Breast epithelium (tissue), 4 donors: ENCODE results near the gene HSPA12A. TPM values are rescaled to one million over a fixed set of nuclear protein-coding genes. Genes with fewer than 3 reads are reported as not detected.

Experiments
- DNase-seq, 2 donors: peaks; one replicate each; pipeline ENCODE4 v3.0.0-alpha.2; 2019; ENCODE audit warnings: low spot score in 2 of 2
- H3K27ac ChIP-seq, 2 donors: fragments of 200-600 bp; sonication (generic) in 1 of 2; one replicate each; pipeline ENCODE4 v1.5.1; 2016 to 2019; ENCODE audit warnings: mild to moderate bottlenecking in 1 of 2
- H3K27me3 ChIP-seq, 2 donors: fragments of 200-600 bp; sonication (generic) in 1 of 2; one replicate each; pipeline versions ENCODE4 v1.5.1 to v1.6.0; 2017 to 2019; ENCODE audit warnings: control low read depth in 1 of 2, mild to moderate bottlenecking in 1 of 2
- H3K36me3 ChIP-seq: fragments of 200-600 bp; one replicate; pipeline ENCODE4 v1.5.1; 2019
- H3K4me1 ChIP-seq, 2 donors: fragments of 200-600 bp; sonication (generic); one replicate each; pipeline ENCODE4 v1.5.1; 2016 to 2019; ENCODE audit warnings: control low read depth in 1 of 2
- H3K4me3 ChIP-seq, 3 donors: fragments of 200-600 bp; sonication (generic); 1 replicate in 2 of 3; 2 replicates in 1 of 3; pipeline ENCODE4 v1.5.1; 2016 to 2019; ENCODE audit warnings: mild to moderate bottlenecking in 3 of 3, moderate library complexity in 2 of 3
- H3K9me3 ChIP-seq, 2 donors: fragments of 200-600 bp; sonication (generic) in 1 of 2; one replicate each; pipeline ENCODE4 v1.5.1; 2016 to 2019; ENCODE audit warnings: control low read depth in 1 of 2
- POLR2A ChIP-seq: fragments of 450-650 bp; IDR thresholded peaks from one replicate; pipeline ENCODE4 v1.6.1; 2016; ENCODE audit warnings: antibody characterized with exemption, mild to moderate bottlenecking, moderate library complexity
- POLR2AphosphoS5 ChIP-seq, 3 donors: sonication (generic); formaldehyde crosslinking; IDR thresholded peaks; one replicate each; pipeline ENCODE4 v1.6.1; 2017; ENCODE audit warnings: antibody characterized with exemption in 3 of 3
- intact Hi-C: fragments of 100-400 bp; cut with DNase I; formaldehyde crosslinking; loops from one replicate; pipeline ENCODE4 v1.15.1; 2023; ENCODE audit warnings: low total_unique reads
- total RNA-seq, 3 donors: library from RNA; depleted of rRNA; stranded (reverse); fragments of >200 nt; gene quantifications; one replicate each; pipeline ENCODE4 v1.1.0, GENCODE V29; 2016
- TF ChIP-seq, protein P1 (sequence below), 3 donors: fragments of 450-650 bp; IDR thresholded peaks; one replicate each; pipeline ENCODE4 v1.5.1; 2016 to 2017; ENCODE audit warnings: antibody characterized with exemption in 3 of 3, mild to moderate bottlenecking in 3 of 3, moderate library complexity in 3 of 3

Gene HSPA12A
- total RNA-seq, 3 donors from 2014 or later: 13.2 to 23.6 (median 14.2) TPM

DNA sequence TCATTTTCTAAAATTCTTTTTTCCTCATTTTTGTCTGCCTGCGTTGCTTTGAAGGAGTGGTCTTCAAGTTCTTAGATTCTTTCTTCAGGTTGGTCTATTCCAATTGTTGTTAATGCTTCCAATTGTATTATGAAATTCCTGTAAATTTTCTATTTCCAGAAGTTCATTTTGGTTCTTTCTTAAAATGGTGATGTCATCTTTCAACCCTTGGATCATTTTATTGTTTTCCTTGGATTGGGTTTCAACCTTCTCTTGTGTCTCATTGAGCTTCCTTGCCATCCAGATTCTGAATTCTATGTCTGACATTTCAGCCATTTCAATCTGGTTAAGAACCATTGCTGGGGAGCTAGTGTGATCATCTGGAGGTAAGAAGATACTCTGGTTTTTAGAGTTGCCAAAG is 88.5 kb downstream of the HSPA12A start:
- TF ChIP-seq POLR2AphosphoS5 (IDR thresholded peaks at IDR 0.05) (no peak), POLR2A (no peak)
- TF ChIP-seq, protein P1, sequence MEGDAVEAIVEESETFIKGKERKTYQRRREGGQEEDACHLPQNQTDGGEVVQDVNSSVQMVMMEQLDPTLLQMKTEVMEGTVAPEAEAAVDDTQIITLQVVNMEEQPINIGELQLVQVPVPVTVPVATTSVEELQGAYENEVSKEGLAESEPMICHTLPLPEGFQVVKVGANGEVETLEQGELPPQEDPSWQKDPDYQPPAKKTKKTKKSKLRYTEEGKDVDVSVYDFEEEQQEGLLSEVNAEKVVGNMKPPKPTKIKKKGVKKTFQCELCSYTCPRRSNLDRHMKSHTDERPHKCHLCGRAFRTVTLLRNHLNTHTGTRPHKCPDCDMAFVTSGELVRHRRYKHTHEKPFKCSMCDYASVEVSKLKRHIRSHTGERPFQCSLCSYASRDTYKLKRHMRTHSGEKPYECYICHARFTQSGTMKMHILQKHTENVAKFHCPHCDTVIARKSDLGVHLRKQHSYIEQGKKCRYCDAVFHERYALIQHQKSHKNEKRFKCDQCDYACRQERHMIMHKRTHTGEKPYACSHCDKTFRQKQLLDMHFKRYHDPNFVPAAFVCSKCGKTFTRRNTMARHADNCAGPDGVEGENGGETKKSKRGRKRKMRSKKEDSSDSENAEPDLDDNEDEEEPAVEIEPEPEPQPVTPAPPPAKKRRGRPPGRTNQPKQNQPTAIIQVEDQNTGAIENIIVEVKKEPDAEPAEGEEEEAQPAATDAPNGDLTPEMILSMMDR (IDR thresholded peaks at IDR 0.05): no peak
- Histone ChIP-seq H3K27ac (no peak overlapping the region), H3K9me3 (peaks cover 0 to 10% of the 10 kb centered on the region in 2 donors), H3K4me1 (no peaks in the 10 kb centered on the region), H3K27me3 (peaks cover 0 to 4% of the 10 kb centered on the region in 2 donors), H3K4me3 (no peak overlapping the region), H3K36me3 (no peaks in the 10 kb centered on the region)
- no peak for DNase-seq
- intact Hi-C loops: no loop called here

DNA sequence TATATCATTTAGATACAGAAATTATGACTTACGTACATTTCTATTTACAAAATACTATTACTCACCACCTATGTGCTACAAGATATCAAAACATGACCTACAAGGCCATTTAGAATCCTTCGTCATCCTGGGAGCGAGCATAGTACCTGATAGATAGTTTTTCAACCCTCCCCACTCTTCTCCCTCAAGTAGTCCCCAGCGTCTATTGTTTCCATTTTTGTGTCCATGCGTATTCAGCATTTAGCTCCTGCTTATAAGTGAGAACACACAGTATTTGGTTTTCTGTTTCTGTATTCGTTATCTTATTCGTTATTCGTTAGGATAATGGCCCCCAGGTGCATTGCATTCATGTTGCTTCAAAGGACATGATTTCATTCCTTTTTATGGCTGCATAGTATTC is 93.5 kb downstream of the HSPA12A start:
- no peak overlapping the region for H3K4me3 ChIP-seq
- no peaks in the 10 kb centered on the region for H3K4me1 ChIP-seq
- TF ChIP-seq POLR2A: no peak
- DNase-seq: no peak
- no peaks in the 10 kb centered on the region for H3K36me3 ChIP-seq
- no peaks in the 10 kb centered on the region for H3K27me3 ChIP-seq
- intact Hi-C loops: no loop called here
- H3K9me3 ChIP-seq: peaks cover 0 to 10% of the 10 kb centered on the region in 2 donors
- no peak overlapping the region for H3K27ac ChIP-seq

DNA sequence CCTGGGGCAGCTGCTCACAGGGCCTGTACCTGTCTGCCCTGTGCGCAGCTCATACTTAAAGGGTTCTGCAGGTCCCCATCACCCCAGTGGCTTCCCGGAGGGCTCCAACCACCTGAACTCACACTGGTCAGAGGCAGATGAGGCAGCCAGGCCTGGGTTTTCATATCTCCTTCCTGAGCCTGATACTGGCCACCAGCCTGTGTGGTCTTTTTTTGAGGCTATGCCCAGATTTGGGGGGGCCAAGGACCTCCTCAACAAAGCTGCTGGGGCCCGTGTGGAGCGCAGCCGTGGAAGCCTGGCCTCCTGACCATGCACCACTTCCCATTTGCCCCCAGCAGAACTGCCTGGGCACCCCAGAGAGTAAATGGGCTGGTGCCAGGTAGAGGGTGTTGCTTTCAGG is 95.9 kb downstream of the HSPA12A start:
- no peaks in the 10 kb centered on the region for H3K36me3 ChIP-seq

DNA sequence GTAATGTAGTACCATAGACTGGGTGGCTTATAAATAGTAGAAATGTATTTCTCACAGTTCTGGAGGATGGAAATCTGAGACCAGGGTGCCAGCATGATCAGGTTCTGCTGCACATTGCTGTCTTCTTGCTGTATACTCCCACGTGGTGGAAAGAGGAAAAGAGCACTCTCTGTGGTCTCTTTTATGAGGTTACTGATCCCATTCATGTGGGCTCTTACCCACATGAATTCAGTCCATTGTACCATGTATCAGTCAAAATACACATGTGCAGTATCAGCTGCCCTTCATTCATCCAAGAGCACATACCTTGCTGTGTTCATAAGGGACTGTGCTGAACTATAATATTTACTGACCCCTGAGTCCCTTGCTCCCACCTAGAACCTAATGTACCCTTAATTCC is 104.5 kb downstream of the HSPA12A start:
- H3K27me3 ChIP-seq: no peaks in the 10 kb centered on the region
- H3K4me3 ChIP-seq: no peak overlapping the region
- no peaks in the 10 kb centered on the region for H3K4me1 ChIP-seq
- TF ChIP-seq POLR2AphosphoS5 (IDR thresholded peaks at IDR 0.05): no peak
- no peak for TF ChIP-seq POLR2A
- TF ChIP-seq, protein P1 (IDR thresholded peaks at IDR 0.05): no peak
- H3K27ac ChIP-seq: no peak overlapping the region
- no peaks in the 10 kb centered on the region for H3K9me3 ChIP-seq
- no peak for DNase-seq
- intact Hi-C loops: no loop called here
- H3K36me3 ChIP-seq: no peaks in the 10 kb centered on the region

More for the DNA sequence above, 95.9 kb downstream of the HSPA12A start:
- Histone ChIP-seq H3K27me3 (no peaks in the 10 kb centered on the region), H3K27ac (no peak overlapping the region), H3K4me1 (no peaks in the 10 kb centered on the region), H3K9me3 (peaks cover 0 to 10% of the 10 kb centered on the region in 2 donors), H3K4me3 (no peak overlapping the region)
- intact Hi-C loops: no loop called here
- no peak for TF ChIP-seq POLR2A
- TF ChIP-seq, protein P1 (IDR thresholded peaks at IDR 0.05): no peak
- no peak for DNase-seq

DNA sequence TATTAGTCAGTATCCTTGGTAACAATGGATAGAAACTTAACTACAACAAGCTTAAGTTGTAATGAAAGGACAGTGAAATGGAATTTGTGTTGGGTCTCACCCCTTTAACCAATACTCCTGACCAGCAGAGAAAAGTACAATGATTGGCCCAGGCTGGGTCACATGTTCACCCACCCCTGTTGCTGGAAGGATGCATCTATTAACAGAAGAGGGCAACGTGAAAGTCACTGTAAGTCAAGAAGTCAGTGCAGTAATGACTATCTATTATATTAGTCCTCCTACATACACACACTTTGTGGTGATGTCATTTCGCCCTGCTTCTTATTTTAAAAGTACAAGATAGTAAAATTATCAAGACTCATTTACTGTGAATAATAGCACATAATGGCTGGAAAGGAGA is 105.4 kb downstream of the HSPA12A start:
- H3K4me3 ChIP-seq: no peak overlapping the region
- TF ChIP-seq POLR2A: no peak
- TF ChIP-seq POLR2AphosphoS5 (IDR thresholded peaks at IDR 0.05): no peak
- TF ChIP-seq, protein P1 (IDR thresholded peaks at IDR 0.05): no peak
- no peaks in the 10 kb centered on the region for H3K4me1 ChIP-seq
- H3K9me3 ChIP-seq: no peaks in the 10 kb centered on the region
- intact Hi-C loops: no loop called here
- no peaks in the 10 kb centered on the region for H3K36me3 ChIP-seq
- no peak for DNase-seq
- H3K27ac ChIP-seq: no peak overlapping the region
- H3K27me3 ChIP-seq: no peaks in the 10 kb centered on the region

DNA sequence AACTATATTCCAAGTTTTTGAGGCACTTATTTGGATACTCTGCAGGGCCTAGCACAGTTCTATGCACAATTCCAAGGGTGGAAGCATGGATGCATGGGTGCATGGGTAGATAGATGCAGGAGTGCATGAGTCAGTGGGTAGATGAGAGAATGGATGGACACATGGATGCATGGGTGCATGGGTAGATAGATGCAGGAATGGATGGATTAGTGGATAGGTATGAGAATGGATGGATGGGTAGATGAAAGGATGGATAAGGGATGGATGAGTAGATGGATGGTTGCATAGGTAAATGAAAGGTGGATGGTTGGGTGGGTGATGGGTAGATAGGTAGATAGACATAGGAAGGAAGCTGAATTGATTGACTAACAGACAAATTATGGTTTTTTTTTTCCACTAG is 106.0 kb downstream of the HSPA12A start:
- Histone ChIP-seq H3K4me3 (no peak overlapping the region), H3K27me3 (no peaks in the 10 kb centered on the region), H3K36me3 (no peaks in the 10 kb centered on the region), H3K4me1 (no peaks in the 10 kb centered on the region), H3K27ac (no peak overlapping the region), H3K9me3 (no peaks in the 10 kb centered on the region)
- TF ChIP-seq, protein P1 (IDR thresholded peaks at IDR 0.05): no peak
- no peak for TF ChIP-seq POLR2AphosphoS5 (IDR thresholded peaks at IDR 0.05)
- no peak for DNase-seq
- intact Hi-C loops: no loop called here
